ENCODE results near the gene RNF180.
"Not testable (repeated sequence)": the region's sequence is repeated elsewhere in the genome, so short reads cannot be mapped to it uniquely, and the experiment has no call there.

Gene RNF180

DNA sequence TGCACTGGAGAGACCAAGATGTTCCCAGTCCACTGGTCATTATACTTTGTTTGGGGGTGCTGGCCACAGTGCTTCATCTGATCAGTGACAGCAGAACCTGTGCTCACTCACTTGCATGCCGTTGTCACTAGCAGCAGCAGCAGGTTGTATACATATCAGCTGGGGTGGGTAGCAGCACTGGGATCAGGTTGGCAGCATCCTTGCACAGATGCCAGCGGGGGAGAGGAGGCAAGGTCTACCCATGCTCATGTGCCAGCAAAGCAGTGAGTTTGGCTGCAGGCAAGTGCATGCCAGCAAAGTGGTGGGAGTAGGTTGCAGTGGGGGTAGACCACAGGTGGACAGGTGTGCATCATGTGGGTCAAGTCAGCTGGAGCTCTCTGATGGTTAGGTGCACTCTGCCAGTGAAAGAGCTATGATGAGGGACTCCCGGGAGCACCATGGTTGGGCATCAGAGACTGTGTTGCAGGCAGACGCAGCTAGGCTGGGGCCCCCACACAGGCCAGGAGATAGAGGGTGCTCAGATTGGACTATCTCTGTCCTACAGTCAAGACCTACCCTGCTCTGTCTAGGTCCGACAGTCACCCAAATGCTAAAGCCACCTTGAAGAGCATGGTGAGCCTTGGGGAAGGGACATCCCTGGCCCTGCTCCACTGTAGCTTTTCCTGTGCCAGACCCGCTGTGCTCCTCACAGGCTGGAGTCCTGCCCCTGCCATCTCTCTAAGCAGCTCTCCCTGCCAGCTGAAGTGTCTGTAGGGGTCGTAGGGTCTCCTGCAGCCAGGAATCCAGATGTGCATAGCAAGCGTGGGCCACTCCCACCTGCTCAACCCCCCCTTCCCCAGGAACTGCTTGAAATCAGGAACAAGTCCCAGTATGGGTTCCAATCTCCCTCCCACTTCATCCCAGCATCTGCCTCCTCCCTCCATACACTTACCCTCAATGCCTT lies 119.8 kb downstream of the RNF180 start:
- DNase-seq = no peak

DNA sequence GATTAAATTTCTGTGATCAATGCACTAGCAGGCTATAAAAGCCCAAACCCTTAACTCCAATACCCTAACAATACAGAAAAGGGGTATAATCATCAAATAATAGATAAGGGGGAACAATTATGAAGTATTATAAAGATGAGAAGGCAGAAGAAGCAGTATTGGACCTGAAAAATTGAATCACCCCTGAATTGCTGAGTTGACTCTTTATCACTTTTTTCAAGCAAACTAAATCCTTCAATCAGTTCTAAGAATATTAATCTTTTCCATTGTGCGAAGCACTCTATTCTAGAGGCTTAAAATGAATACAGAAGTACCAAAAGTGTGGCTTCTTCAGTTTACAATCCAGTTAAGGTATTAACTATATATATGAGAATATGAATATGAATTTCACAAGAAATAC lies 120.7 kb downstream of the RNF180 start:
- DNase-seq = no peak

DNA sequence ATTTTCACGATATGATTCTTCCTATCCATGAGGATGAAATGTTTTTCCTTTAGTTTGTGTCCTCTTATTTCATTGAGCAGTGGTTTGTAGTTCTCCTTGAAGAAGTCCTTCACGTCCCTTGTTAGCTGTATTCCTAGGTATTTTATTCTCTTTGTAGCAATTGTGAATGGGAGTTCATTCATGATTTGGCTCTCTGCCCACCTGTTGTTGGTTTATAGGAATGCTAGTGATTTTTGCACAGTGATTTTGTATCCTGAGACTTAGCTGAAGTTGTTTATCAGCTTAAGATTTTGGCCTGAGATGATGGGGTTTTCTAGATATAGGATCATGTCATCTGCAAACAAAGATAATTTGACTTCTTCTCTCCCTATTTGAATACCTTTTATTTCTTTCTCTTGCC lies 122.9 kb downstream of the RNF180 start:
- DNase-seq = not testable (repeated sequence)

DNA sequence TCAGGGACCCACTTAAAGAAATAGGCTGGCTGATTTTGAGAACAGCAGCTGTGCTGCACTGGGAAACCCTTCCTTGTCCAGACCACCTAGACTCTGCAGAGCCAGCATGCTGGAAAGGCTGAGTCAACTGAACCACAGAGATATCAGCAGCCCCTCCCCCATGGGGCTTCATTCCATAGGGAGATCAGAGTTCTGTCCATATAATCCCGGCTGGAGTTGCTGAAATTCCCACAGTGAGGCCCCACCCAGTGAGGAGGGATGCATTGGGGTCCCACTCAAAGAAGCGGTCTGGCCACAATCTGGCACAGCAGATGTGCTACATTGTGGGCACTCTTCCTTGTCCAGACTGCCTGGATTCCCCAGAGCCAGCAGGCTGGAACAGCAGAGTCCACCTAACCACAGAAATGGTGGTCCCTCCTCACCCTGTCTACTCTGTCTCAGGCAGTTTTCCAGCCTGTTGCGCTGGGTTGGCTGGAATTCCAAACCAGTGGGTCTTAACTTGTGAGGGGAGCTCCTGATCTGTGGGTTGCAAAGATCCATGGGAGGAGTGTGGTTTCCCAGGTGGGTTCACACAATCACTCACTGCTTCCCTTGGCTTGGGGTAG lies 127.1 kb downstream of the RNF180 start:
- DNase-seq = no peak

DNA sequence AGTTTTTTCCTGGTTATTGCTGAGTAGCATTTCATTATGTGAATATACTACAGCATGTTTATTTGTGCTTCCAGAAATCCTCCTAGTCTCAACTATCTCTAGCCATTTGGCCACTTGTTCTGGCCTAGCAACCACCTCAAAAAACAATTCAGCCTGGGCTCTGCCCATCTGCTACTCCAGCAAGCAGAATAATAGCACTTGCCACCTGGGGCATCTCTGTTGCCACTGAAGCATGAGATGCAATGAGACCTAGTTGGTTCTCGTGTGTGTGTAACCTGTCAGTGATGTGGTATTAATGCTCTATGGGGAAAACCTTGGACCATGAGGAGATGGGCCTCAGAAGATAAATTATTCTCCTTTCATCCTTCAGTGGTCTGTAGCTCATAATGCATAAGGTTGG lies 129.5 kb downstream of the RNF180 start:
- no peak for DNase-seq

DNA sequence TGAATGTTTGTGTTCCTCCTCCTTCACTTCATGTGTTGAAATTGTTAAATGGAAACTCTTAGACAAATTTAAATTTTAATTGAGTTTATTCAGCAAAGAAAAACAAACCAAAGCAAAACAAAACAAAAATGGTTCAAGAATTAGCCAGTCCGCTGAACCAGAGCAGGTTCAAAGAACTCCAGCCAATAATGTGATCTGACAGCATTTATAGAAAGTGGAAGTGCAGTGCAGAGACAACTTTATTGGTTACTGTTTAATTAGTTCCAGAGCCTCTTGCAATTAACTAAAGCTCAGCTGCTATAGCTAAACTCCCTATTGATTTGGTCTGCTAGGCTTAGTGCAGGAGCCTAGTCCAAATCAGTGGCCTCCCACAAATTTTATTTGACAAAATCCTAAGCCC lies 132.9 kb downstream of the RNF180 start:
- DNase-seq = no peak

DNA sequence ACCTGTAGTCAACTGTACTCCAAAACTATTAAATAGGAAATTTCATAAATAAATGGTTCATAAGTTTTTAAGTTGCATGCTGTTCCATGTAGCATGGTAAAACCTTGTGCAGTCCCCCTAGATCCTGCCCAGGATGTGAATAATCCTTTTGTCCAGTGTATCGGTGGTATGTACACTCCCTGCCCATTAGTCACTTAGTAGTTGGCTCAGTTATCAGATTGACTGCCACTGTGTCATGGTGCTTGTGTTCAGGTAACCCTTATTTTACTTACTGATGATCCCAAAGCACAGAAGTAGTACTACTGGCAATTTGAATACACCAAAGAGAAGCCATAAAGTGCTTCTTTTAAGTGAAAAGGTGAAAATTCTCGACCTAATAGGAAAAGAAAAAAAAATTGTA lies 134.2 kb downstream of the RNF180 start:
- no peak for DNase-seq

DNA sequence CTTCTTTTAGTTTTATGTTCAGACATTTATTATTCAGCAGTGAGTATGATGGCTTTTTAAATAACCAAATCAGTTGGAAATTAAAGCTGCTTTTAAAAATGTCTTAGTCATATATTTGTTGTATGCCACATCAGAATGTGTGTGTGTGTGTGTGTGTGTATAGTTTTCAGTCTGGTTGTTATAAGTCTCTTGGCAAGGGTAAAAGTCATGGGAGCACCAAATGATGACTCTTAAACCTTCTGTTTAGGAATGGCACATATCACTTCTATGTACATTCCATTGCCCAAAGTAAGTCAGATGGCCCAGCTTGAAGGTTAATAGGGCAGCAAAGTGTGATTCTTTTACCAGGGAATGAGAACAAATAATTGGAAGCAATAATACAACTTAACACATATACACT lies 135.9 kb downstream of the RNF180 start:
- DNase-seq = no peak

DNA sequence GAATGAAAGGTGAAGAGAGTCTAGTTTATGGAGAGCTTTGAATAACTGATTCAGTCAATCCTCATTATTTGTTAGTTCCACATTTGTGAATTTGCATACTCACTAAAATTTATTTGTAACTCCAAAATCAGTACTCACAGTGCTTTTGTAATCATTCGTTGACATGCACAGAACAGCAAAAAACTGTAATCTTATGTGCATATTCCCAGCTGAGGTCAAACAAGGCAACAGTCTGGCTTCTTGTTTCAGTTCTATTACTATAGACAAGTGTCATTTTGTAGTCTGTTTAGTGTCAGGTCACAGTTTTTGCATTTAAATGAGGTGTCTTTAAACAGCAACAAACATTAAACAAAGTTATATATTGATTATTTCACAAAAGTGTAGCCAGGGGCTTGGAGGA lies 142.5 kb downstream of the RNF180 start:
- no peak for DNase-seq

DNA sequence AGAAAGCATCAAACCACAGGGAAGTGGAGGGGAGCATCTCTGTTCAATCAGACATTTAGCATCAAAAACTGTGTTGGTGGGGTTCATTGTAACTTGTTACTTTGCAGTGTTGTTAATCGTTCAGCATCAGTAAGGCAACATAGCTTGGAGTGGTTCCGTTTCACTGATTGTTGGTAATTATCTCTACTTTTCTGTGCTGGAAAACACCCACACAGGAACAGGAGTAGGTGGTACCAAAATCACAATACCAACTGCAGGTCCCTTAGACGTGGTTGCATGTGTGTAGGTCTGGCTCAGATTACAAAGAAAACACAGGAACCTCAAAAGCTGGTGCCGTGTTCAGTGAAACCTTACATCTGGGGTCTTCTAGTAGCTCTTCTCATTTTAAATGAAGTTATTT lies 146.8 kb downstream of the RNF180 start:
- no peak for DNase-seq

DNA sequence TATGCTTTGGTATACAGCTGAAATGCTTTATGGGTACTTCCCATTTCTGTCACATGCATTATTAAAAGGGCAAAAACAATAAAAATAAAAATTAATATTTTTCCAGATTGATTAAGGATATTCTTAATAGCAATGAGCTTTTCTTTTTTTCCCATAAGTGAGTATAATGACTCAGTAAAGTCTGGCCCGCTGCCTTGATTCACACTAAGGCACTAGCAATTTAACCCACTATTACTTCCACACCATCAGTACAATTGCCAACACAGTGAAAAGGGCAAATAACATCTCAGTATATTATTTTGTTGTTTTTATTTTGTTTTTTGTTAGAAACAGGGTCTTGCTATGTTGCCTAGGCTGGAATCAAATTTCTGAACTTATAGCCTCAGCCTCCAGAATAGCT lies 150.1 kb downstream of the RNF180 start:
- DNase-seq = no peak

DNA sequence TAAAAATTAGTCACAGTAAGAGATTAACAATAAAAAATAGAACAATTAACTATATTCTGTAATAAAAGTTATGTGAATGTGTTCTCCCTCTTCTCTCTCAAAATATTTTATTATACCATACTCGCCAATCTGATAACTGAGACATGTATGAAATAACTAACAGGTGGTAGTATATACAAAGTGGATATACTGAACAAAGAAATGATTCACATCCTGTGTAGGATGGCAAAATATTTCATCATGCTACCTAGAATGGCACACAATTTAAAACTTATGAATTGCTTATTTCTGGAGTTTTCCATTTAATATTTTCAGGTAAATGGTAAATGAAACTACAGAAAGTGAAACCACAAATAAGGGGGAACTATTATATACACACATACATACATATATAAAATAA lies 152.5 kb downstream of the RNF180 start:
- no peak for DNase-seq

DNA sequence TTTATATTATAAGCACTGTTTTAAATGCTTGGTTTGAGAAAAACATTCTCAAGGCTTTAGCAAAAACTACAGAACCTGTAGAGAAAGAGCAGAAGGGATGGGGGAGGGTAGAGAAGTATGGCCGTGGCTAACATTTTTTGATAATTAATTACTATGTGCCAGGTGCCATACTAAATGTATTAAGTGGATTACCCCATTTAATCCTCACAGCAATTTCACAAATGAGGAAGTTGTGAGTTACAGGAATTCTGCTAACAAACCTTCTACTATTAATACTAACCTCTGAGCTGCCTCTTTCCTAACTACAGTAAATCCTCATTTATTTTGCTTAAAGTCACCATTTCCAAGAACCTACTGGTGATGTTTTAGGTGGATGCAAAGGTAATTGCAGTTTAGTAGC lies 157.9 kb downstream of the RNF180 start:
- DNase-seq = no peak

DNA sequence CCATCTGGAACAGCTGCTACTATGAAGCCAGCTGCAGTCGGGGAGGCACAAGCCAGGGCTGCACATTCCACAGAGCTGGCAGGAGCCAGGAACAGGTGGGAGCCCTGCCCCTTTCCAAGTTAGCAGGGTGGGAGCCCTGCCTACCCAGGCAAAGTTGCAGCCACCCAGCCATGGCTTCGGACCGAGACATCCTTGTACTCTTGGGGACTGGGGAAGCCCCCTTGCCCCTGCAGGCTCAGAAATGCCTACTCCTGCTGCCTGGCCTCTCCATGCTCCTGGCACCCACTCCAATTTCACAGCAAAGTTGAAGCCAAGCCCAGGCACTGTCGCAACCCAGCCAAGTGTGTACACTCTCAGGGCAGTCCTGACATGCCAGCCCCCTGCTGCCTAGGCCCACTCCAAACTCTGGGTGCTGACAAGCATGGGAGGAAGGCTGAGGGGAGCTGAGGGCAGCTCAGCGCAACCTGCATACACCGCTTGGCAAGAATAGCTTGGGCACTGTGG lies 165.1 kb downstream of the RNF180 start:
- DNase-seq = no peak

DNA sequence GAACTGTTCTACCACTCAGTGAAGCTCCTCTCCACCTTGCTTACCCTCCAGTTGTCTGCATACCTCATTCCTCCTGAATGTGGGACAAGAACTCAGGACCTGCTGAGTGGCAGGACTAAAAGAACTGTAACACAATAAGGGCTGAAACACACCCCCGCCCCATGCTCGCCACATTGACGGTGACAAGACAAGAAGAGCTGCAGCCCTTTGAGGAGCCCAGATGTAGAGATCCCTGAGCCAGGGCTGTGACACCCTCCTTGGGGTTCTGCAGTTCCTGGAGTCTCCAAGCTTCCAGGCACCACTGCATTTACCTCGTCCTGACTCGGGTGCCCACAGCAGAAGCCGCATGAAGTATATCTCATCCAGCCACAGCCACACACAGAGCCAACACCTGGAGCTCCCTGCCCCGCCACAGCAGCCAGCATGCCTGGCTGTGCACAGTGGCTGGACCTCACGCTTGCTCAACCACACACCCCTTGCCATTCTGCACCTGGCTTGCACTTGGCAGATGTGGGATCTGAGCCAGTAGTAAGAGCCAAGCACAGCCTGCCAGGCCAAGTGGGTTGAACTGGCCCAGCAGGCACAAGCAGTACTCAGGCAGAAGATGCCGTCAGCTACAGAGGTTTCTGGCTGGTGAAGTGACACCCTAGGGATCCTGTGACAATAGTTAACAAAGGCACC lies 166.1 kb downstream of the RNF180 start:
- no peak for DNase-seq

DNA sequence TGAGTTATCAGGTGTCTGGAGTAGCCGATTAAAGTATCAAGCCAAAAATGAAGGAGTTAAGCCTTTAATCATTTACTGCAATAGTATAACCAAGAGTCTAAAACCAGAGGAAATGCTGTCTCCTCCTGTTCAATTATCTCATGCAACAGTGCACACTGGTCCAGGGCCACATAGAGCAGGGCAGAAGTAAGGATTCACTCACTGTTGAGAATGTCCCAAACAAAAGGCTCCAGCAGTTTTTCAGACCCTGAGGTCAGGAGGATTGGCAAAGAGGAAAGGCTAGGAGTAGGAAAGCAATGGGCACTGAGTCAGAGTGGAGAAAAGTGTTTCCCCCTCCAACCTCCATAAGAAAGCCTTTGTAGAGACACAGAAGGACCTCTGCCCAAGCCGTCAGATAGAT lies 168.2 kb downstream of the RNF180 start:
- no peak for DNase-seq

DNA sequence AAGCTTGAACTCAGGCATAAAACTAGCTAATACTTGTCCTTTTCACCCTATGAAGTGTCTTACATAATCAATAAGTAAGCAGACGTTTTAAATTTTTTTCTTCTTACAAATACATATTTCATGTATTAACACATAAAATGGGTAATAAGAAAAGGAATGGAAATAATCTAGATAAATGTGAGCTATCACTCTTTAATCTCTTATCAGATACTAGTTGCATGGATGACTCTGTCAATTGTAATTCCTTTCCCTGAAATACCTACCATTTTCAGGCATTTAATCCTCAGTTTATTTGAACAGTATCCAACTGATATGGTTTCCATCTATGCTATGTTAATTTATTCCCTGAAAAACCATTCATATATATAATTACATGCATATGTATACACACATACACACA lies 174.1 kb downstream of the RNF180 start:
- no peak for DNase-seq

DNA sequence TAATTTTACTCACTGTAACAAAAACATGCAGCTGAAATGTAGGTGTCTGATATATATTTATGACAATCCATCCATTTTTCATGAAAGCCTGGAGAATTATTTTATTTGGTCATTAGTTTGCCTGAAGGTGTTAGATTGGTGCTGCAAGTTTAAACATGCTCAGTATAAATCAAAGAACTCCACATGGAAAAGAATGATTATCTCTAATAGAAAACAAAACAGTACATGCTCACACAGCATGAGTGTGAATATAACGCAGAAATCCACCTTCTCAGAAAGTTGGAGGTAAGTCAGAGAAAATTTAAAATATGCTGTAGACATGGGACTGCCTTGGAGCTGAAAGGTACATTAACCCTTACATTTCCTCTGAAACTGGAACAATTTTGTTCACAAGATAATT lies 174.7 kb downstream of the RNF180 start:
- no peak for DNase-seq

DNA sequence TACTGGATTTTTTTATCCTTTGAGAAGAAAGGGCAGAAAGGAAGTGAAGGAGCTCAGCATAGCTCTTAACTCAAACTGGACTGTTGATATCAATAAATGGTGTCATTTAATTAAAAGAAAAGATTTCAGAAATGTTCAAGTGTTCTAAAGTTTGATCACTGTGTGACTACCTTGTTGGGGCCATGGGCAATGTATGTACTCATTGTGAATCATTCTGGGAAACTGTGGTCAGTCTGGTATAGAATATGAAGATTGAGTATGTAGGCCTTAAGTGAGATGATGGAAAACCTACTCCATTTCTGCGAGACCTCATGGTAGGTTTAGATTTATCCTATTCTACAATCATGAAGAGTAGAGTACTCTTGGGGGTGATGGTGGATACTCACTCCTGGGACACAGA lies 175.7 kb downstream of the RNF180 start:
- DNase-seq = no peak

DNA sequence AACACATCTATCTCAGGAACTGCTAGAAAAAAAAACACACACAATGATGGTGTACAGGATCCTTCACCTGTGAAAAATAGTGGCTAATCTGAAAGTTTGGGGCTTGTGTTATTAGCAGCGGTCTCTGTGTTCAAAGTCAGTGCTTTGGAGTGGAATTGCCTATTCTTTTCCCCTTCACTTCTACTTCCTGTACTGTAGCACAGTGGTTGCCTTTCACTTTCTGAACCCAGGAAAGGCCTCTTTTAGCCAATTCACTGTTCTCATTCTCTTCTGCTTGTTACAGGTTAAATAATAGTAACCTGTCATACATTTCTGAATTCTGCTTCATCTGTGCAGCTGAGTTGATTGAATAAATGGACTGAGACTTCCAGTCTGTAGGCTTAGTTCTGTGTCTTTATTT lies 178.9 kb downstream of the RNF180 start:
- DNase-seq = no peak

DNA sequence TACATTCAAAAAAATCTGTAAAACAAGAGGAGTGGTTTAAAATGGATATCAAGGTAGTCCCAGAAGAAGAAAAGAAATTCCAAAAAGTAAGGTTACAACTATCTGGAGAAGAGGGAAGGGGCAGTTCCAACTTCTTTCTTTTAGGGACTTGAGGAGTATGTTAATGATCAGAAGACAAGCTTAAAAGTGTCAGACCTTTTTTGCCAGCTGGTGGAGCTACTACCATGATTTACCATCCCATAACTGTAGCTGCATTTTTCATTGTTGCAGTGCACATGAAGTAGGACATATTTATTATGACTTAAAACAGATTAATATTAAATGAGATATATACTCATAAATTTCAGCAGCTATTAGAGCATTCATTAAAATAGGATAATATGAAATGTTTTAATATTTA lies 181.7 kb downstream of the RNF180 start:
- no peak for DNase-seq

DNA sequence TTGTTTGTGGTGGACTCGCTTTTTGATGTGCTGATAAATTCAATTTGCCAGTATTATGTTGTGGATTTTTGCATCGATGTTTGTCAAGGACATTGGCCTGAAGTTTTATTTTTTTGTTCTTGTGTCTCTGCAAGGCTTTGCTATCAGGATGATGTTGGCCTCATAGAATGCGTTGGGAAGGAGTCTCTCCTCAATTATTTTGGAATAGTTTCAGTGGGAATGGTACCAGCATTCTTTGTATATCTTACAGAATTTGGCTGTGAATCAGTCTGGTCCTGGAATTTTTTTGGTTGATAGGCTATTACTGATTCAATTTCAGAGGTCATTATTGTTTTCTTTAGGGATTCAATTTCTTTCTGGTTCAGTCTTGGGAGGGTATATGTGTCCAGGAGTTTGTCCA lies 198.8 kb downstream of the RNF180 start:
- no peak for DNase-seq

DNA sequence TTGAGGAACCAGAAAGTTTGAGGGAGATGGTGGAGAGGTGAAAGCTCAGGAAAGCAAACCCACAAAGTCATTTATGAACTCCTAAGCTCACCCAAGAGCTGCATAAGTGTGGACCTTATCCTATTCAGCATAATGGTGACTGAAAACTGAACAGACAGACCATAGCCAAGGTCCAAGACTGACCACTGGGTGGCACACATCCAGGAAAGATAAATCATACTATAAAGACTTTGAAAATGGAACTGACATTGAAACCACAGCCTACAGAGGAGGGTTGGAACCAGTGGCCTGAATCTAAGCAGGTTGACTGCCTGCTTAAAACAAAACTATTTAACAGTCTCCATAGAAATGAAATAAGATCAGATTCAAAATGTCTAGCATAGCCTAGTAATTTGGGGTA lies 219.1 kb downstream of the RNF180 start:
- DNase-seq = no peak

DNA sequence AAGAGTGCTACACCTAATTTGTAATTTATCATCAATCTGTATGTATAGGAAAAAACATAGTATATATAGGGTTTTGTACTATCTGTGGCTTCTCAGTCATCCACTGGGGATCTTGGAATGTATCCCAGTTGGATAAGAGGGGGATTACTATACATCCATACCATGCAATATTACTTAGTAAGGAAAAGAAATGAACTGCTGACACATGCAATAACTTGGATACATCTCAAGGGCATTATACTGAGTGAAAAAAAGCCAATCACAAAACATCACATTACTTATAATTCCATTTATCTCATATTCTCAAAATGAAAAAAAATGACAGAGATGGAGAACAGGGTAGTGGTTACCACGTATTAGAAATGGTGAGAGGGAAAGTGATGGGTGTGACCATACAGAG lies 231.9 kb downstream of the RNF180 start:
- DNase-seq = no peak
